ENCODE data around the gene AGAP2. TPM values are rescaled to one million over a fixed set of nuclear protein-coding genes. Genes with fewer than 3 reads are reported as not detected.

Gene AGAP2
- total and polyA plus RNA-seq, 2 of the 8 experiments (the other 6 are each of a cell fraction or from before 2014, with no cell fraction given): 1.5 TPM

DNA sequence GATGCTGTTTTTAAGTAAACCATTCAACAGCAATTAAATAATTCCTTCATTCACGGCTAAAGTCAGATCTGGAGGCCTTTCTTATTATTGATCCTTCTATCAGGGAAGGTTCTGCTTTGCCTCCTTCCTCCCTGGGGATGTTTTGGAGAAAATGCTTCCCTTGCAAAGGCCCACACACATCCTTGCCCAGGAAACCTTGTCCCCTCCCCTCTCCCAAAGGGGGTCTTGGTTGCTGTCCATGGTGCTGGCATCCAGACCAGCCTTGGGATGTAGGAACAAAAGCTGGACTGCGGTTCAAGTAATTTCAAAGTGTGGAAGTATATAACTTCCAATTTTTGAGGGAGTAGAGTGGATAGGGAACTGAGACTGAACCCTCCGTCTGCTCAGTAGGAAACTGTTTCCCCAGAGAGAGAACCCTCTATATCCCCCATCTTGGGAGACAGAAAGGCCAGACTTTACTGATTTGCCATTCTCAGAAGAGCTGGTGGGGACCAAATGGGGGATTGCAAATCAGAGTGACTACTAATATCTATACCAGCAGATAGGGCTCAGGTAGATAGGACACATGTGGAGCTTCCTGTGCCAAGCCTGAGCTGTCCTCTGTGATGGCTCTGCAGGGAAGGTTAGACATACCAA is 21.9 kb upstream of the AGAP2 start:
- TF ChIP-seq ASH2L (IDR thresholded peaks at IDR 0.05; ENCODE audit: low read length) (no peak), SIN3A (conservative IDR thresholded peaks at IDR 0.05 in 1 of 2, IDR thresholded peaks at IDR 0.05 in 1 of 2; ENCODE audit: low read depth in 1 of 2, low read length in 2 of 2) (0 out of 4 replicates have a peak, but pooled peaks of 1 of the 2 experiments have one; percentile 52)
- no peak overlapping the region for H4K5ac ChIP-seq (ENCODE audit: insufficient read length, low read depth, low read length)
- no peak overlapping the region for H4K91ac ChIP-seq (replicated peaks; ENCODE audit: insufficient read length, low read length)
- ChIA-PET CTCF (ENCODE audit: partially characterized antibody) (interaction anchor here (0.7 to 3.9 kb wide), 15 partner anchors 8 to 1503 kb away, joined by 3 to 28 read pairs (median 4); partner anchors contain the start of genes ANKRD52, CYP27B1, EEF1AKMT3 and METTL1), POLR2A (ENCODE audit: partially characterized antibody) (interaction anchor here (0.9 to 5.4 kb wide), 7 partner anchors 8 to 84 kb away, joined by 3 to 21 read pairs (median 4); partner anchors contain the start of genes AGAP2, CDK4, EEF1AKMT3 and METTL1)
- no peak overlapping the region for H3K4me3 ChIP-seq (ENCODE audit: extremely low read depth in 1 of 4, insufficient read depth in 2 of 4, low read depth in 3 of 4, low read length in 4 of 4)
- H3K4me1 ChIP-seq (replicated peaks in 1 of 4; ENCODE audit: control insufficient read depth in 3 of 4, insufficient read depth in 4 of 4, low read length in 3 of 4): peaks cover 0 to 11% (median 9%) of the 10 kb centered on the region in 4 experiments; a peak in 5 of 7 replicates
- no peak overlapping the region for H2BK15ac ChIP-seq (ENCODE audit: low read length)
- H3K27me3 ChIP-seq (replicated peaks in 1 of 4; ENCODE audit: control insufficient read depth in 3 of 4, extremely low read depth in 1 of 4, insufficient read depth in 3 of 4, low read length in 3 of 4): peaks cover 21 to 50% (median 40%) of the 10 kb centered on the region in 4 experiments
- H3K14ac ChIP-seq (ENCODE audit: insufficient read length): no peak overlapping the region
- no peak overlapping the region for H3K4ac ChIP-seq (replicated peaks; ENCODE audit: insufficient read length, low read depth, low read length)
- no peak for FAIRE-seq
- H3K23ac ChIP-seq (ENCODE audit: insufficient read length): no peak overlapping the region
- no peak overlapping the region for H3K27ac ChIP-seq (ENCODE audit: low read depth, low read length)
- no peak overlapping the region for H3K4me2 ChIP-seq (ENCODE audit: insufficient read depth in 1 of 2, low read depth in 2 of 2, low read length in 2 of 2)
- peaks cover 14% of the 10 kb centered on the region for H3K23me2 ChIP-seq (ENCODE audit: low read depth, low read length)
- H4K8ac ChIP-seq (ENCODE audit: extremely low read depth, insufficient read depth, low read length): no peak overlapping the region
- no peak overlapping the region for H3K9ac ChIP-seq (replicated peaks in 1 of 4; ENCODE audit: extremely low read depth in 1 of 4, low read depth in 3 of 4, low read length in 3 of 4)
- WGBS, 2 experiments (ENCODE audit: extremely low coverage in 1 of 2, insufficient coverage in 1 of 2, insufficient read length in 1 of 2, insufficient replicate concordance in 2 of 2, low coverage in 1 of 2, low lambda C conversion rate in 2 of 2, missing lambda C conversion rate in 1 of 2): 78% methylated on average over 3 of the region's 3 CpGs; no CpG with 5 or more reads in 1 of the 2 experiments
- H2BK5ac ChIP-seq (ENCODE audit: low read depth, low read length): no peak overlapping the region
- H2BK20ac ChIP-seq (ENCODE audit: low read length): no peak overlapping the region
- no peak overlapping the region for H2AFZ ChIP-seq (ENCODE audit: low read length)
- H4K20me1 ChIP-seq (replicated peaks in 1 of 2; ENCODE audit: control insufficient read depth in 1 of 2, insufficient read depth in 2 of 2, low read length in 2 of 2): peaks cover 3 to 15% of the 10 kb centered on the region in 2 experiments
- no peaks in the 10 kb centered on the region for H3K79me2 ChIP-seq (ENCODE audit: control insufficient read depth in 1 of 2, insufficient read depth in 2 of 2, low read length in 2 of 2)
- H2AK5ac ChIP-seq (ENCODE audit: low read depth, low read length): no peak overlapping the region
- H3K18ac ChIP-seq (ENCODE audit: extremely low read depth, low read length): no peak overlapping the region
- DNase-seq (ENCODE audit: low read depth in 1 of 2, low spot score in 2 of 2): peak in 1 of 2 experiments; percentile 69
- peaks cover 0 to 4% (median 0%) of the 10 kb centered on the region in 4 experiments; a peak in 2 of 8 replicates for H3K36me3 ChIP-seq (ENCODE audit: control insufficient read depth in 2 of 4, insufficient read depth in 4 of 4, low read length in 3 of 4)
- H2BK12ac ChIP-seq (ENCODE audit: low read depth, low read length): no peak overlapping the region
- H3K79me1 ChIP-seq (ENCODE audit: low read depth, low read length): no peaks in the 10 kb centered on the region
- H2BK120ac ChIP-seq (replicated peaks; ENCODE audit: low read depth, low read length): no peak overlapping the region
- H3K56ac ChIP-seq (replicated peaks; ENCODE audit: insufficient read length, low read depth, low read length): no peak overlapping the region
- no peaks in the 10 kb centered on the region for H3K9me3 ChIP-seq (ENCODE audit: insufficient read depth in 2 of 2, low read depth in 1 of 2, low read length in 1 of 2)
